Fibroblast of skin of abdomen (primary cell): Measurements from ENCODE around the gene WASL. TPM values are rescaled to one million over a fixed set of nuclear protein-coding genes. Genes with fewer than 3 reads are reported as not detected.
A peak's percentile ranks its signal among the peaks of the same experiment; 100 is the strongest.
"Not testable (repeated sequence)": the region's sequence is repeated elsewhere in the genome, so short reads cannot be mapped to it uniquely, and the experiment has no call there.

Experiments used
- DNase-seq: peaks from one replicate; pipeline ENCODE4 v3.0.0-alpha.2; 2013
- polyA plus RNA-seq, 2 experiments: library from polyadenylated mRNA; unstranded; fragments of 120-200 nt; gene quantifications; one replicate each; pipeline ENCODE4 v1.2.1, GENCODE V29; 2013; ENCODE audit not compliant: insufficient read length in 2 of 2

Gene WASL
- 24.4 TPM for polyA plus RNA-seq (2013, experiment 1 of 2; ENCODE audit: insufficient read length)
- polyA plus RNA-seq (2013, experiment 2 of 2; ENCODE audit: insufficient read length), result 22.8 TPM

DNA sequence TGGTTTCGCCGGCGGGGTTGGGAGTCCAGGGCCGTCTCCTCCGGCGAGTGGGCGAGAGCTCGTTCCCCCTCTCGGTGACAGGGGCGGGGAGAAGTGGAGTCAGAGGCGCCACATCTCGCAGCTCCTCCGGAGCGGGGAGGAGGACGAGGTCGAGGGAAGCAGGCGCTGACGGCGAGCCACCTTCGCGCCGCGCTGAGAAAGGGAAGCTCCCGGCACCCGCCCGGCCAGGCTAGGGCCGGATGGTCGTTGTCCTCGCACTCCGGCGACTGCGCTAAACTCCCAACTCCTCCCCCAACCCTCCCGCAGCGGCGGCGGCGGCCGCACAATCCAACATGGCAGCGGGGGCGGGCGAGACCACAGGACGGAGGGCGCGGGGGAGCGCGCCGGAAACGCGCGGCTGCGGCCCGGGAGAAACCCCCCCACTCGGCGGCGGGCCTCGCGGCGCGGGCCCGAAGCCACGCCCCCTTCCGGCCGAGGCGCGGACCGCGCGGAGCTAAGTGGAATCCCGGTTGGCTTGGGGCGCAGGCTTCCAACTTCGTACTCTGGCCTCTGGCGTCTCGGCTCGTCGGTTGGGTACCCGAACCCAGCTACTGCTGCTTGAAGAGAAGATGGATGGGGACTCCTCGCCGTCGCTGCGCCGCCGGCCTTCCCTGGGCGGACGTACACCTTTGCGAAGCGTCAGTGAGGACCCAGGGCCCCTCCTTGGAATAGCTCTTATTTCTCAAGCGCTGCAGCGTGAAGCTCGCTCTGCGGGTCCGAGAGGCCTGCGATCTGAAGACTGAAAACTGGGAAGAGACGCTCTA, at the start of gene WASL:
Gene WASL (minus strand): TSS at position 270 of the 803 bp plus-strand sequence. CDS start 269 bp downstream, at position 1.
- DNase-seq, result peak; percentile 90

DNA sequence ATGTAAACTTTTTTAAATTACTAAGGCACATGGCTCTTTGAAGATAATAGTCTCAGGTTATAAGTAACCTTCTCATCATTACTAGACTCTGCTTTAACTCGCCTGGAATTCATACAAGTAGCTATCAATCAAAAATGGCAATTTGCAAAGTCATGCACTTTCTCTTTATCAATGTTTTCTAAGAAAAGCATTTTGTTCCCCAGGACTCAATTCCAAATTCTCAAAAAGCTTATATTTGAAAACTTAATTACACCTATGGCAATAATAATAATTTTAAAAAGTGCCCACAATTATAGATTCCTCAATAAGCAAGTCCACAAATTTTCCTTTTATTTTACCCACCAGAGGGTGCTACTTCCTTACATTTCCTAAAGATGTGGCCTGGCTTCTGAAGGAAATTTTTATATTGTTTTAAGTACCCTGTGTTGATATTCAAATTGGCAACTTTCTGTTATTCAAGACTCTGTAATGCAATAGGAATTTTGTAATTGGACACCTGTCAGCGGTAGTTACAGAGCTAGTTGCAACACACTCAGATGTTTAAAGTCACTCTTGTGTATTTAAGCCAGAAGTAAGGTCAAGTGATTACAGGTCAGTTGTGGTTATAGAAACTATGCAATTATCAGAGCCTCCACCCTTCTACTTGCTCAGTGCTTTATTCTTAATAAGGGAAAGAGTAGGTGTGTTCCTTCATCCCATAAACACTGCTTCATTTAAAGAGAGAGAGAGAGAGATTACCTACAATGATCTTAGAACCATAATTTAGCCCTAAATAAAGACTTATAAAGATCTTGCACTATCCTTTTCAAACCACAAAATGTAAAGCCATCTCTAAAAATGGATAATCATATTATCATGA, 49.1 kb upstream of the WASL start:
- peak; percentile 53 for DNase-seq

DNA sequence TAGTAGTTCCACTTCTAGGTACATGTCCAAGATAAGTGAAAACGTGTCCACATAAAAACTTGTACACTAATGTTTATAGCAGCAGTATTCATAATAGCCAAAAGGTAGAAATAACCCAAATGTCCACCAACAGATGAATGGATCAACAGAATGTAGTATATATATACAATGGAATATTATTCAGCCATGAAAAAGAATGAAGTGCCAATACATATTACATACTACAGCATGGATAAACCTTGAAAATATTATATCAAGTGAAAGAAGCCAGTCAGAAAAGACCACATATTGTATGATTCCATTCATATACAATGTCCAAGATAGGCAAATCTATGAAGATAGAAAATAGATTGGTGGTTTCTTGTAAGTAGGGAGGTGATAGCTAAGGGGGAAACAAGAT, 47.8 kb upstream of the WASL start:
- no peak for DNase-seq

DNA sequence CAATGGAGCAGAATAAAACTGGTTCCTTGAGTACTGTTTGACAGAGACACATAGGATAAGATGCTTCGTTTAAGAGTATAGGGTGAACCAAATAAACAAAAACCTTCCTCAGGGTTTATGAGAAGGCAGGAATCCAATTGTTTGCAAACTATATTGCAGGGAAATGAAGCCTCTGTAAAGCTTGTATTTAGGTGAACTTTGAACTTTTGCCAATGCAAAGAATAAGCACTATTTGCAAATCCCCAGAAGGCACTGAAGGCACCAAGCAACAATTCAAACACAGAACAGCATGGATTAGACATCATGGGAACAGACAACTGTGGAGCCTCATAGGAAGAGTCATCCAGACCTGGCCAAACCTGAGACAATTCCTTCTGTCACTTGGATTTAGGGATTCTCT, 47.1 kb upstream of the WASL start:
- DNase-seq, result no peak

DNA sequence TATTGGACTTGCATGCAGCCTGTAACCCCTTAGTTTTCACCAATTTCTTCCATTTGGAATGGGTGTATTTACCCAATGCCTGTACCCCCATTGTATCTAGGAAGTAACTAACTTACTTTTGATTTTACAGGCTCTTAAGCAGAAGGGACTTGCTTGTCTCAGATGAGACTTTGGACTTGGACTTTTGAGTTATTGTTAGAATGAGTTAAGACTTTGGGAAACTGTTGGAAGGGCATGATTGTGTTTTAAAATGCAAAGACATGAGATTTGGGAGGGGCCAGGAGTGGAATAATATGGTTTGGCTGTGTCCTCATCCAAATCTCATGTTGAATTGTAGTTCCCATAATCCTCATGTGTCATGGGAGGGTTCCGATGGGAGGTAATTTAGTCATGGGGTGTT, 46.3 kb upstream of the WASL start:
- DNase-seq, result not testable (repeated sequence)

DNA sequence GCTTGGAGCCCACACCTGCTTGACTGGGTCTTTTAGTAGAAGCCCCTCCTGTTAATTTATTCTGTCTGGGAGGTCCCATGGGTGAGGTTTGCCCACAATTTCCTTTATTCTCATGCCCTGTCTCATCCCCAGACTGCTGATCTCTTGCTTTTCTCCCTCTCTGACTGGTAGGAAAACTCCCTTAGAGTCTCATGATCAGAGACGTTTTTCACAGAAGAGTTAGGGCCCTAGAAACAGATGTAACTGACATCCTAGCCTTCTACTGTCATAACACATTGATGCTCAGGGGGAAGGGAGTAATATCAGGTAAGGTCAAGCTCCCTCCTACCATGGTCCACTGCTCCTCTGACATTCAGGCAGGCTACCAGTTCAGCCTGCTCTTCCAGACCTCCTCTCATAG, 43.7 kb upstream of the WASL start:
- no peak for DNase-seq

DNA sequence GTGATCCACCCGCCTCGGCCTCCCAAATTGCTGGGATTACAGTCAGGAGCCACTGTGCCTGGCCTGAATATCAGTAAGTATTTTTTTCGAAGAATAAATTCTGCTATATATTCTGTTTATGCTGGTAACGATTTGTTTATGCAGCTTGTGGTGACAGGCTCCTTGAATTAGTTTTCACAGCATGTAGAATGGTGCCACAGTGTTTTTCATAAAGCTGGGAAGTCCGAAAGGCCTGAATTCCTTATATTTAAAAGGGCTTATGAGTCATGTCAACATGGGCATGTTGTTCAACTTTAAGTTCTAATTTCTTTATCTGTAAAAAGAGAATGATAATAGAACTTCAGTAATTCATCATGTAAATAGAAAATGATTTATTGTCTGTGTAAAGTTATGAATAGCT, 42.2 kb upstream of the WASL start:
- no peak for DNase-seq

DNA sequence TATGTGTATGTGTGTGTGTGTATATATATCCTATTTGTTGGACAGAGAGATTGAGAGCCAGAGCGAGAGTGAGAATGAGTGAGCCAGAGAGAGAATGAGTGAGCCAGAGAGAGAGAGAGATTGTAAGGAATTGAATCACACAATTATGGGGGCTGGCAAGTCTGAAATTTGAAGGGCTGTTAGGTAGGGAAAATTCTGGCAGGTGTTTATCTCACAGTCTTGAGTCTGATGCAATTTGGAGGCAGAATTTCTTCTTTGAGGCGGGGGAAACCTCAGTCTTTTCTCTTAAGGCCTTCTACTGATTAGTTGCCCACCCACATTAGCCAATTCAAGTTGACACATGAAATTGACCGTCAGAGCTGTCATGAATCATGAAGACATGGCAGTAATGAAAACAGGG, 41.0 kb upstream of the WASL start:
- no peak for DNase-seq

DNA sequence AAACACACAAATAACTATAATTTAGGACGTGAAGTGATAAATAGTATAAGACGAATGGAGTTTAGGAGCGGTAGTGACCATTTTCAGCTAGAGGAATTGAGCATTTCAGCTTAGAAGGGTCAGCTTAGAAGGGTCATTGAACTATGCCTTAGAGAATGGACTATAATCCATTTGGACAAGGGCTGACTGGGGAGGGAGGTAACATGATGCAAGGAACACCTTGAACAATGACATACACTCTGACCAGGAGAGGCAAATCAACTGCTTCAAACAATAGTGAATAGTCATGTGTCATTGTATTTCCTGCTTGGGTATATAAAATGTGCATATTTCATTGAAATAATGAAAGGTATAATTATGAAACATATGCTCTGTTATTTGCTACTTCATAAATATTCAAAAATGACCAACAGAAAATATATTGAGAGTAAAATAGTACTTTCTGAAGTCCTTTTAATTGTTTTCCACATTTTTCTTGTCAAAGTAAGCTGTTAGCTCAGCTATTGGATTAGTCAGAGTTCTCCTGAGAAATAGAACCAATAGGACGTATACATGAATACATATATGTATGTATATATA, 40.5 kb upstream of the WASL start:
- DNase-seq, result no peak

DNA sequence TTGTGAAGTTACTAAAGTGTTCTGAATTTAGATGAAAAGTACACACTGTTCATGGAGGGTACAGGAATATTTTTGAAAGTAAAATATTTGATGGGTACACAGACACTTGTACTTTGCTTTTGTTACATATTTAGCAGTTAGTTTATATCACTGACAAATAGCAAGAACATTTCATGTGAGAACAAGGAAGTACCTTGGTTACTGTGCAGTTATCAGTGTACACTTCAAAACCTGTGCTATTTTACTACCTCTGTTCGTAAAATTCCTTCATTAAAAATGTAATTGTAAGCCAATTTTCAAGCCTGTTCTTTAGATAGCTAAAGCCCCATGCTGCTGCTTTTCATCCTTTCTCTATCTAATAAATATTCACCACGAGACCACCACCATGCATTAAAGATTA, 39.8 kb upstream of the WASL start:
- DNase-seq, result no peak

DNA sequence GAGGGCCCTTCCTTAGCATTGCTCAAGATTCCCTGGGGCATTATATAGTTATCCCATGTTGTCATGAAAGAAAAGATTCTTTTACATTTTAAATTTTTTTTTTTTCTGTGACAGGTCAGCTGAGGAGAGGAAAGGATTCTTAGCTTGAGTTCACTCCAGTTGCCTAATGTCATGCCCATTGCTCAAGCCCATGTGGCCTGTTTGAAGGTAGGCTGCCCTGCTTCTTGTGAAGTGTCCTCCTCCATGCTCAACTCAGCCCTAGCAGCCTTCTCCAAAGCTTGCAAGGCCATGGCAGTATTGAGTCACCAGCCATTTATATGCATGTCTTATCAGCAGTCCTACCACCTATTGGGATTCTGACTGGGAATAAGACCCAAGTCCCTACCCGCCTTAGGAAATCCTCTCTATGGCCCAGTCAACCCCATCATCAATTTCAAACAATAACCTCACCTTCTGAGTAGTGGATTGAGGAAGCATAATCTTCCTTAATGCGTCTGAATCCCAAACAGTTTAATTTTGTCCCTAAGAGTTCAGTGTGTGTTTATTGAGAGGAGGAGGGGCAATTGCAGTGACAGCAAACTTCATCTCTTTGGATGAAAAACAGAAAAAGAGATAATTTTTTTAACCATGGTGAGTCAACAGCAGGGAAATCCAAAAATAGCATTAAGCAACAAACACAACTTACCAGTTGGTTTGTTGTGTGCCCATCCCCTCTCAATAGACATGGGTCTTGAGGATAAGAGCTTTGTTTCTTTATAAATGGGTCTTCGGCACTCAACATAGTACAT, 38.6 kb upstream of the WASL start:
- no peak for DNase-seq

DNA sequence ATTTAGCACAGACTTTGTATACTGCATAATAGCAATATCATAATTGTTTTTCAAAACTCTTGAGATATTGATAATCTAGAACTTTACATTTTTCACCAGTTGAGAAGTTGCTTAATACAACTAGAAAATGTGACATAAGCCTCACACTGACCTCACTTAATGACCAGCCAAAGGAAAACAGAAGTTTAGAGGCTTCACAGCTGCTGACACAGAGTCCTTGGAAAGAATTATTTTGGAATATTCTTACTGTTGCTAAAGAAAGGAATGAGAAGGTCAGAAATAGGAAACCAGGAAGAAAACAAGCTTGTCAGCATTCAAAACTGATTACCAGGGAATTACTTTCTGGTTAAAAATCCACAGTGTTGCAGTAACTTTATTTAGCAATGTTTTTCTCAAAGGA, 35.5 kb upstream of the WASL start:
- DNase-seq, result no peak

DNA sequence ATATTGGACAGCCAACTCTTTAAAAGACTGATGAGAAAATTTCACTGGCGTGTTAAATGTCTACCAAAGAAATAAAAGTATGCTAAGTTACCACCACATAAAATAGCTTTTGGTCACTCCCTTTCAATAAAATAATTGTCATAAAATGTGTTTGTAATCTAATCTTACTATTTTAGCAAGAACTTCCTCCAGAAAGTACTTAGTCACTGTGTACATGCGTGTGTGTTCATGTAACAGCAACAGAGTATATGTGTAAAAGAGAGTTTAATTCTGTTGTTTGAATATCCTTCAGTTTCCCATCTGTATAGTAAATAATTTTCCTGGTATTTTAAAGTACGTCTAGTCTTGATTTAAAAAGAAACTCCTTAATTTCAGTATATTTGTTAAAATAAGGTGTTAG, 35.0 kb upstream of the WASL start:
- DNase-seq, result no peak

DNA sequence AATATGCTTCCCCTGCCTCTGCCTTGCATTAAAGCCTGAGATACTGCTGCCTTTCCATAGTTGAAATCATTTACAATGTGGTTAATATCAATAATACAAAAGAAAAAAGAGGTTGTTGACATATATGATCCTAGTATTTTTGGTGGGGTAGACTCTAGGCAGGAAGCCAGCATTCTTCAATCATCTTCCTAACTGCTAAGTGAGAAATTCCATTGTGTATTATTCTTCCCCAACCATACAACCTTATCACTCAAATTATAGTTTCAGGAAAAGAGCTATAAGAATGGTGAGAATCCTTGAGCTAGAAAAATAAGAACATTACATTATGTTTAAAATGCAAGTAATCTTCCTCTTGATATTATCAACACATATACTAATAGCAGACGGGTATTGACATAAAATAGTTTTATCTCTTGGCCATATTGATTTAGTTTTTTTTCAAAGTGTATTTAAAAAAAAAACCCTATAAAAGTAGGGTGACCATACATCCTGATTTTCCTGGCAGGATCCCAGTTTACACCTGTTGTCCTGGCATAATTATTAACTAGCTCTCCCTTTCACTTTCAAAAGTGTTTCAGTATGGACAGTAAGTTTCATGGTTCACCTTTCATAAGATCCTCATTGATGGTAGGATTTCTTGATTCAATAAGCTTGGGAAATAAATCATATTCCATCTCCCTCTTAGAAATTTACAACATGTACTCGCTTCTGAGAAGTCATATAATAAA, 33.4 kb upstream of the WASL start:
- DNase-seq, result no peak

DNA sequence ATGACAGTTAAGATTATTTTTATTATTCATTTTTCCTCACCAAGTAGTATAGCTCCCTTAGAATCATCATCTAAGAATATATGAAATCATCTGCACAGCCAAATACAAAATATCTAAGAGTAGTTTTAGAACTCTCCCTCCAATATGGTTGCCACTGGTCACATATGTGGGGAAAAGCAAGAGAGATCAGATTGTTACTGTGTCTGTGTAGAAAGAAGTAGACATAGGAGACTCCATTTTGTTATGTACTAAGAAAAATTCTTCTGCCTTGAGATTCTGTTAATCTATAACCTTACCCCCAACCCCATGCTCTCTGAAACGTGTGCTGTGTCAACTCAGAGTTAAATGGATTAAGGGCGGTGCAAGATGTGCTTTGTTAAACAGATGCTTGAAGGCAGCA, 31.7 kb upstream of the WASL start:
- DNase-seq, result not testable (repeated sequence)

DNA sequence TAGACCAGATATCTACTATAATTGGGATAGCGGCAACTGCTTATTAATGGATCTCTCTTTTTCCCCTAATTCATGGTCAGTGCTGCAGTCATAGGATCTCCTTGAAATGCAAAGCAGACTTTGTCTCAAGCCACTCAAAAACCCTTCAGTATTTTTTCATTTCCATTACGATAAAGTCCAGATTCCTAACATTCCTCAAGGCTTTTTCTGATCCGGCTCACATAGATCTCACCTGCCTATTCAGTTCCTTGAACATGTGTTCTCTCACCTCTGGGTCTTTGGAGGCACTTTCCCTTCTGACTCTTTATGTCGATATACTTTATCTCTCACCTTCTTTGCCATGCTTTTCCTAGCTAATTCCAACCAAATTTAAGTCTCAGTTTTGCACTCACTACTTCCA, 25.7 kb upstream of the WASL start:
- DNase-seq, result no peak

DNA sequence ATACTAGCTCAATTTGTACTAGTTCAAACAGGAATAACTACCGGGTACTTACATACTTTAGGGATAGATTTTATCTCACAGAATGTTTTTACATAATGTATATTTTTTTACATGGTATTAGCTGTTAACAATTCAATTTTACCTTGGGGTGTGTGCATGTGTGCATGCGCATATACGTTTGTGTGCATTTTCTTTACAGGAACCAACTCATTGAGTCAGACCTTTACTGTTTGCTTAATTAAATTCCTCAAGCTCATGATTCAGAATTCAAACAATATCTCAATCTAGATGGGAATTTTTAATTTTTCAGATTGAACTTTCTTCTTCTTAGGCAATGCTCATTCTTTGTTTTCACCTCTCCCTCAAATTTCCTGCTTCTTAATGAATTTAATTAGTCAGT, 24.7 kb upstream of the WASL start:
- DNase-seq, result no peak

DNA sequence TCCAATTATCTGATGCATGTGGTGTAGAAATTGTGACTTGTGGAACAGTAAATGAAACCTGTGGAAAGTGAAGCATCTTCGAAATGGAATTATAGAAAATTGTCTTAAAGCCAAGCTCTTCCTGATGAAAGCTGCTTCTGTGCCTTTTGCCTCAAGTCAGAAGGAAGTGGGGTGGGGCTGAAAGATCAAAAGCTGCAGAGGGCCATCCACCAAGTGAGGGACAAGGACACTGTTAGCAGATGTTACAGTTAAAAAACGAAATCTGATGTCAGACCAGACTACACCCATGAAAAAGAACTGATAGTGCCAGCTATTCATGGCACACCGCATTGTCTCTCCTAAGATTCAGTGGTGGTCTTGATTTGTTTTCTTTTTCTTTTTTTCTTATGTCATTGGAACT, 23.8 kb upstream of the WASL start:
- no peak for DNase-seq

DNA sequence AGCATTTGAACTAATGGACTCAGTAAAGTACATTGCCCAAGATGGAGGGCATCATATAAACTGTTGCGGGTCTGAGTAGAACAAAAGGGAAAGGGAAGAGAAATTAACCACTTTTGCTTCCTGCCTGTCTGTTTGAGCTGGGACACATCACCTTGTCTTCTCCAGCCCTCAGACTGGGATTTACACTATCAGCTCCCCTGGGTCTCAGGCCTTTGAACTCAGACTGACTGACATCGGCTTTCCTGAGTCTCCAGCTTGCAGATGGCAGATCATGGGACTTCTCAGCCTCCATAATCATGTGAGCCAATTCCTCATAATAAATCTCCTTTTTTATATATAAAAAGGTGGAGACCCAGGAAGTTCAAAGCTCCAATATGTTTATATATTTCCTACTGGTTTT, 23.0 kb upstream of the WASL start:
- no peak for DNase-seq

DNA sequence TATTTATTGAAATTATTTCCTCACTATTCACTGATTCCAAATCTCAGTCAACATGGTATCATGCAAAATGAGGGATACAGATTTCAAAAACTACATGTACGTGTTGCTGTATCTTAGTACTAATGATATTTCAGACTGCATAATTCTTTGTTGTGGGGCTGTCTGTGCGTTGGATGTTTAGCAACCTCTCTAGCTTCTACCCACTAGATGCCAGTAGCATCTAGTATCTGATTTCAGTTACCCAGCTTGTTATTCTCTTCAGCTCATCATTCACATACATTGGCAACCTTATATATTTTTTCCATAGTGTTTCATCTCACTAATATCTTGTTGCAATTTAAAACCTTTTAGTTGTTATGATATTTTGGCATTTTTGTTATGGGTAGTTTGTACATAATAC, 22.5 kb upstream of the WASL start:
- DNase-seq, result no peak

DNA sequence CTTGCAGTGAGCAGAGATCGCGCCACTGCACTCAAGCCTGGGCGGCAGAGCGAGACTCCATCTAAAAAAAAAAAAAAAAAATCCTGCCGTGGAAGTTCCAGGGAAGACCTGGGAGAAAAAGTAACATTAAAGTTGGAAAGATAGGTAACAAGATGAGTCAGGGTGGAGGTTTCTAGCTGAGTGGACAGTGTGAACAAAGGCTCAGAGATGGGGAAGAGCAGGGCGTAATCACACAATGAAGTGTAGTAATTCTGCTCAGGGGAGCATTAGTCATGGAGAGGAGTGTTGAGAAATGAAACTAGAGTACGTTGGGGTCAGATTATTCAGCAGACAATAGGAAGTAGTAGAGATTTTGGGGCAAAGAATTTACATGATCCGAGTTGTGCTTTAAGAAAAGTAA, 21.6 kb upstream of the WASL start:
- no peak for DNase-seq

DNA sequence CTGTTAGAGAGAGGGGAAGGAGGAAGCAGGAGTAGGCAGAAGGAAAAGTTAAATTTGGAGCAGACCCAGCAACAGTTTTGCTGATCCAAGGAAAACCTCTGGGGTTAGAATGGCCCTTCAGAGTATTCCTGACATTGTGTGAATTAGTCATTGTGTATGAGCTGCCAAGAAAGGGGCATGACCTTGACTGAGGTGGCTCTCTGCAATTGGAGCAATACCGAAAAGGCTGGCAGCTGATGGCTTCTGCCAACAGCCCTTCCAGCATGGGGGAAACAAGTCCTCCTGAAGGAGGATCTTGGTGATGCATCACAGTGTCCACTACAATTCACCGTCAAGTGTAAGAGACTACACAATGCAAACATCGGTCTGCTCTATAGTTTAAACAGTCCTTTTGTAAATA, 20.6 kb upstream of the WASL start:
- no peak for DNase-seq
